Jurkat, Clone E6-1 (cell line): ENCODE results near the gene WSCD2.

Source experiments
- DNase-seq: peaks from one replicate; pipeline ENCODE4 v3.0.0-alpha.2; 2011; ENCODE audit warnings: low read depth, low spot score
- H3K4me3 ChIP-seq: 2 replicates; pipeline ENCODE4 v1.5.1; 2011; ENCODE audit warnings: mild to moderate bottlenecking, low read length, control low read depth, moderate library complexity

WSCD2 gene

DNA sequence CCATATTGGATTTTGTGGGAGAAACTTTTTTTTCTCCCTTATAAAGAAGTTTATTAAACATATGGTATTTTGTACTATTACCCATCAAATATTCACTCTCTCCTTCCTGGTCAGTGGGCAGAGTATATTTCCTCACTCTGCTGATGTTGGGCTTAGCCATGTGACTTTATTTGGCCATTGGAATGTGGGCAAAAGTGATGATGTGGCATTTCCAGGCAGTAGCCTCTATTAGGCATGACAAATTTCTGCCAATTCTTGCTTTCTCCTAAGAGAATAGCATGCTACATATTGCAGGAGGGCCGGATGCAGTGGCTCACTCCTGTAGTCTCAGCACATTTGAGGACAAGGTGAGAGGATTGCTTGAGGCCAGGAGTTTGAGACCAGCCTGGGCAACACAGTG, 24.4 kb upstream of the WSCD2 start:
- no peak for DNase-seq
- H3K4me3 ChIP-seq, result no peak overlapping the region

DNA sequence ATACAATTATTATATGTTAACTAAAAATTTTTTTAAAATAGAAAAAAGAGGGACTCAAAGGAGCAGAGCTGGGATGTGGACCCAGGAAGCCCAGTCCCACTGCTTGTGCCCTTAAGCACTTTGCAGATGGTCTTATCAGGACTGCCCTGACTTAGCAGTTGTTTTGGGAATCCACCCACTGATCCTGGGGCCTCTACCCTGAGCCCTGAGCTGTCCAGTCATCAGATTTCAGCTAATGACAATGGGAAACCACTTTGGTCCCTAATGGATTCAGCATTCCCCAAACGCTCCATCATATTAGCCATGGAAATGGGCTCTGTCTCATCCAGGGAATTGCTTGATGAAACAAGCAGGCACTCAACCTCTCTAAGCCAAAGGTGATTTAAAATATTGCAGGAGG, 22.5 kb upstream of the WSCD2 start:
- H3K4me3 ChIP-seq, result no peak overlapping the region
- DNase-seq, result no peak

DNA sequence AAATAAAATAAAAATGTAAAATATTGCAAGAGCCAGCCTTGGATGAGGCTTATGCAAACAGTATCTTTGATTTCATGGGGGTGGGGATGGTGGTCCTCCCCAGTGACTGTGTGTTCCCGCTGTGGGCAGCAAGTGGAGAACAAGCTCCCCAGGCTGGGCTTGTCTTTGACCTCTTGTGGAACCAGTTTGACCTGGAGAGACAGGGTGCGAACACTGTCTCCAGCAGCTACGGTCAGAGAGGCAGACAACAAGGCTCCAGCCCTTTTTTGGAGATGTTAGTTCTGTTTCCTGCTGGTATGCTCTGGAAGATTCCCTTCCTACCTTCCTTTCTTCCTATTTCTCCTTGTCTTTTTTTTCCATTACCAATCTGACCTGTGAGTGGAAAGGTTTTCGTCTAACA, 21.8 kb upstream of the WSCD2 start:
- DNase-seq, result no peak
- H3K4me3 ChIP-seq, result no peak overlapping the region

DNA sequence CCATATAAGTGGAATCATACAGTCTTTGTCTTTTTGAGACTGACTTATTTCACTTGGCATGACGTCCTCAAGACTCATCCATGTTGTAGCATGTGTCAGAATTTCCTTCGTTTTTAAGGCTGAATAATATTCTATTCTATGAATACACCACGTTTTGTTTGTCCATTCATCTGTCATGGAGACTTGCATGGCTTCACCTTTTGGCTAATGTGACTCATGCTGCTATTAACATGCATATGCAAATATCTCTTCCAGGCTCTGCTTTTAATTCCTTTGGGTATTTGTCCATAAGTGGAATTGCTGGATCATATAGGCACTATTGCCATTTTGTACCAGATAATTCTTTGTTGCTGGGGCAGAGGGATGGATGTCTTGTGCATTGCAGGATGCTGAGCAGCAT, 19.6 kb upstream of the WSCD2 start:
- DNase-seq, result no peak
- no peak overlapping the region for H3K4me3 ChIP-seq

DNA sequence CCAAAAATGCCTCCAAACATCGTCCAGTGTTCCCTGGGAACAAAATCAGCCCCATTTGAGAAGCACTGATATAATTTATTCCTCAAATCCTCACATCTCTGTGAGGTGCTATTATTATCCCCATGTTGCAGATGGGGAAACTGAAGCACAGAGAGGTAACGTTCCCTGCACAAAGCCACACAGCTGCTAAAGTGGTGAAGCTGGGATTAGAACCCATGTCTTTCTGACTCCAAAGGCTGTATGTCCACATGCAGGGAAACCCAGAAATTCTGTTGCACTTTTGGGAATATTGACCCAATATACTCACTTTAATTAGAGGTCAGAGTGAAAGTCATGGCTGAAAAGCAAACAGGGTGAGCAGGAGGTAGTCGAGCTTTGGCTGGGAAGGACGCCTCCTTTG, 19.1 kb upstream of the WSCD2 start:
- DNase-seq, result no peak
- no peak overlapping the region for H3K4me3 ChIP-seq

DNA sequence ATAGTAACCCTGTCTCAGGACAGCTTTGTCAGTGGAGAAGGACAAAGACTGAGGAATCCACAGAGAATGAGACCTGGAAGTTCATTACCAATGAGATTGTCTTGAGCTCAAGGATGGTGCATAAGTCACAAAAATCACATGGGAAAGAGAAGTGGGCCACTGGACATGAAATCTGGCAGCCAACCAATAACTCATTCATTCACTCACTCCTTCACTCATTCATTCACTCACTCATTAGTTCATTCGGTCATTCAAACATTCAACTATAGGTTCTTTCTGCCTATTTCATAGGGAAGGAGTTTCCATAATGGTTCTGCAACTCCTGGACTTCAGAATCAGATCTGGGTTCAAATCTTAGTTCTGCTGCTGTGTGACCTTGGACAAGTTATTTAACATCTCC, 18.2 kb upstream of the WSCD2 start:
- no peak overlapping the region for H3K4me3 ChIP-seq
- DNase-seq, result no peak

DNA sequence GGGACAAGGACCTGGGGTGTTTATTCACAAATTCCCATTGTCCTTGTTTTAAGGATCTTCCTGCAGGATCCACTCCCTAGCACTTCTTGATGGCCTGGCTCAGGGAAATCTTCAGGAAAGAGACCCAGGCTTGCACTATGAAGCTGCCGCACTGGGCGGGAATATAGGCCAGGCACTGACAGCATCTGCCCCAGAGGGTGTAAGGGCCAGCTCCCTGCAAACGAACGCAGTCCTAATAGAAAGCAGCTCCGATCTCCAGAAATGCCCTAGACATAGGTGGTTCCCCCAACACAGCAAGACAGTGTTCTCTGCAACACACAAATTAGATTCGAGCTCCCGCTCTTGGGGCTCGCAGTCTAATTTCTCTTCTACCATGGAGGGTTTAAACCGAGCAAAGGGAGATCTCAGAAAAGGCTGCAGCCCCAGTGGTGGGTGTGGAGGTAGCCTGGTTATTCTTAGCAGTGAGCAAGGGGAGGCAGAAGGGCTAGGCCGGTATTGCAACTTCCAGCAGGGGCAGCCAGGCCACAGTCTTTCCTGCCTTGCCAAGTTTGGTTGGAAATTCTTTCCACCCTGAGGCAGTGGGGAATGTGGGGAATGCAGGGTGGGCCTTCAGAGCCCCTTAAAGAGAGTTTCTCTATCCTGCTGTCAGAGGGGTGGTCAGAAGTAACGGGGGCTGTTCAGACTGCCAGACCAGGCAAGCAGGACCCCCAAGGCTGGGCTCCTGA, 16.1 kb upstream of the WSCD2 start:
- no peak for DNase-seq
- H3K4me3 ChIP-seq, result no peak overlapping the region

DNA sequence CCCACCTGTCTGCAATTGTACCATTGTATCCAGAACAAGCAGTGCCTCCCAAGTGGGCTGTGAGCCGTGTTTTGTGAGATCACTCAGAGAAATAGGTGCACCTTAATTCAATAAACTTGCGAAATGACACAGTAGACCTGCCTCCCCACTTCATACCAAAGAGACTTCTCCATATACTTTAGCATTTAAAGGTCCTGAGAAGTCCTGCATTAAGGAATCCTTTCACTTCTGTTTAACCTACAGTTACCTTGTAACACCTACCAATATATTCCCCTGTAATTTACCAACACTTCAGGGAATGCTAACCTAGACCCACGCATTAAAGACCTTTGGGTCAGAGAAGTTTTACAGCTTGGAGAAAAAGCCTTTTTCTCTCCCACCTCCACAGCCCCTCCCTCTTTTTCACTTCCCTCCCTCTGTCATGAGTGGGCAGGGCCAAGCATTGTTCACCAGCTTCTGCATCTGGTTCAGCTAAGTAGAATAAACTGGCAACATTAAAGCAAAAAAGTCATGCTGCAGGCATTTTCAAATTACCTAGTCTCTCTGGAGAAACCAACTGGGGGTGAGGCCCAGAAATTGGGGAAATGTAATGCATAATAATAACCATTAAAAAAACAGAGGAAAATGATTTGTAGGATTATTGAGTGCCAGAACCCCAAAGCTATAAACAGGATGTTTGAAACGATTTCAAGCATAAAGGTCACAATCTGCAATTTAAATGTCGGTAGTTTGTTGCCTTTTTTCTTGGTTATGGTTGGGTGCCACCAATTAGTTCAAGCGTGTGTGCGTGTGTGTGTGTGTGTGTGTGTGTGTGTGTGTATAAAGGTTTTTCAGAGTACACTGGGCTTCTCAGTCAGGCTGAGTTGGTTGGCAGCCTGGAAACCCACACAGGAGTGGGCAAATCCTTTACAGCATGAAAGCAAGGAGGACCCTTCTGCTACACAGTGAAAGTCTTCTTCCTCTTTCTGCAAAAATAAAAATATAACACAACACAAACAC, 13.7 kb upstream of the WSCD2 start:
- DNase-seq, result no peak
- H3K4me3 ChIP-seq, result no peak overlapping the region

DNA sequence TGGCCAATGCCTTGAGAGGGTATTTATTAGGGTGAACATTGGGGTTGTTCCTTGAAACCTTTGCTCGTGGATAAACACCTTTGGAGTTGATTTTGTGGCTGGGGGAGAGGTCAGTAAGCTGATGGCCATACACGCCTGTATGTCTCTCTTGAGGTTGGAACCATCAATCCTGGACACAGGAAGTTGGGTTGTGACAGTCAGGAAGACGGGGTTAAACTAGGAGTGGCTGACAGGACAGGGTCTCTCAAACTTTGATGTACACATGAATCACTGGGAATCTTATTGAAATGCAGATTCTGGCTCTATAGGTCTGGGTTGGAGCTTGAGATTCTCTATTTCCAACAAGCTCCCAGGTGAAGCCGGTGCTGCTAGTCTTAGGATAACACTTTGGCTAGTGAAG, 12.8 kb upstream of the WSCD2 start:
- no peak overlapping the region for H3K4me3 ChIP-seq
- no peak for DNase-seq

DNA sequence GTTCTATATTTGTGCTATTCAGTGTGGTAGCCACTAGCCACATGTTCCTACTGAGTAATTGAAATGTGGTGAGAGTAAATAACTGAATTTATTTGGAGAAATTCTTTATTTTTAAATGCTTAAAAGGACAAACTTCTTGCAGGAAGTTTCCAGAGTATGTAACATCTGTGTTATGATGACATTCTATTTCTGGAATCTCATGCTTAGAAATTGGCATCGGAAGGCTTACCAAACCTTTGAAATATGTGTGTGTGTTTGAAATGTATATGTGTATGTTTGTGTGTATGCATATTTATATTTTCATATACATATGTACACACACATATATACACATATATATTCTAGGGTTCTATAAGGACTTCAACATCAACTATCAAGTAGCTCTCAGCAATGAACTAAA, 12.4 kb upstream of the WSCD2 start:
- DNase-seq, result no peak
- H3K4me3 ChIP-seq, result no peak overlapping the region

DNA sequence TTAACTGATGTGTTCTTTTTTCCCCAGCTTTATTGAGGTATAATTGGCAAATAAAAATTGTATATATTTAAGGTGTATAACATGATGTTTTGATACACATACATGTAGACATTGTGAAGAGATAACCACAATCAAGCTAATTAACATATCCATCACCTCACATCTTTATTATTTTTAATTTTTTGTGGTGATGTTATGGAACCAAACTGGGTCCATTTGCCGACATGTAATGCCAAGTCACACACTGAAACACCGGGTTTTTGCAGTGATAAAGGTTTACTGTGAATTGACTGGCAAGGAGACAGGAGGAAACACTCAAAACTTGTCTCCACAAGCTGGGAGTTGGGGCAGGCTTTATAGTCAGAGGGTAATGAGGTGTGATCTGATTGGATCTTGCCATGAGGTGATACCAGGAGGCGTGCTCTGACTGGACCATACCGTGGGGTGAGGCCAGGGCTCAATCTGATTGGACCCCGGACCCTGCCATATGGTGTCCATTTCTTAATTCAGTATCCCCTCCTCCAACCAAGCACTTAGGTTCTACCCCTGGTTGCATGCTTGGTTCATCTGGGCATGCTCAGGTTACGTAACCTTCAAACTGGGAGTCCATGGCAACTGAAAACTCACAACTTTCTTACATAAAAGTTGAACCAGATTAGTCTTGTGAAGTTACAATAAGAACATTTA, 11.8 kb upstream of the WSCD2 start:
- H3K4me3 ChIP-seq, result no peak overlapping the region
- no peak for DNase-seq

DNA sequence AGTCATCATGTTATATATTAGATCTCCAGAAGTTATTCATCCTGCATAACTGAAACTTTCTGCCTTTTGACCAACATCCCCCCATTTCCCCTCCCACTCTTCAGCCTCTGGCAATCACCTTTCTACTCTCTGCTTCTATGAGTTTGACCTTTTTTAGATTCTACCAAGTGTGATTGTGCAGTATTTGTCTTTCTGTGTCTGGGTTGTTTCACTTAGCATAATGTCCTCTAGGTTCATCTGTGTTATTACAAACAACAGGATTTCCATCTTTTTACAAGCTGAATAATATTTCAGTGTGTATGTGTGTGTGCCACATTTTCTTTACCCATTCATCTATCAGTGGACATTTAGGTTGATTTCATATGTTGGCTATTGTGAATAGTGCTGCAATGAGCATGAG, 11.2 kb upstream of the WSCD2 start:
- DNase-seq, result no peak
- no peak overlapping the region for H3K4me3 ChIP-seq

DNA sequence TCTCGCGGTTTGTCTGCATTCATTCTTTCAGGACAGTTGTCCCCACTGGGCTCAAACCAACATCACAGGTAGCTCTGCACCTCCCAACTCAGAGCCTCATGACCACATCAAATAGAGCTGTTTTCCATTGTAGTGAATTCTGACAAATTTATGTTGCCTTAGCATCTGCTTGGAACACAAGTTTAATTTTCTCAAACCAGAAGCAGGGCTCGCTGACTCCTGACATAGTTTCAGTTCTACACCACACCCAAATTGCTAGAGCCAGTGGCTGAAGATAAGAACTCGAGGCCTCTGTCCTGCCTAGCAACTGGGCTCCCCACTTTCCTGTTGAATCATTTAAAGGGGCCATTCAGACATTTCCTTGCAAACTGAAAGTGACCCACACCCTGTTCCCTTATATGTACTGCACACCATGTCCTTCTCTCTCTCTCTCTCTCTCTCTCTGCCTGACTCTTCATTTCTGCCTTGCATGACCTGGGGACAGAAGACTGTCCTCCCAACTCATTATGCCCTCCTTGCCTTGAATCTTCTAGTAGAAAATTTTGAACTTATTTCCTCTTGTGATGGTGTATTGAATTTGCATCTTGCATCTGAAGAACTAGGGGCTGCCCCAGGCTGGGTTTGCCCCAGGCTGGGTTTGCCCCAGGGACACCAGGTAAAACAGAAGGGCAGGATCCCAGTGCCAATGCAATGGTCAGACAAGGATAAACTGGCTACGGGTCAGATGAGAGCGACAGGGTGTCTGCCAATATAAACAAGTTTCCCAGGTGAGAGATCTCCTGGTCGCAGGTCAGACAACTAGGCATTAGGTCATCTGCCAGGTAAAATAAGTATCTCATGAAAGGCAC, 9.7 kb upstream of the WSCD2 start:
- no peak overlapping the region for H3K4me3 ChIP-seq
- no peak for DNase-seq

DNA sequence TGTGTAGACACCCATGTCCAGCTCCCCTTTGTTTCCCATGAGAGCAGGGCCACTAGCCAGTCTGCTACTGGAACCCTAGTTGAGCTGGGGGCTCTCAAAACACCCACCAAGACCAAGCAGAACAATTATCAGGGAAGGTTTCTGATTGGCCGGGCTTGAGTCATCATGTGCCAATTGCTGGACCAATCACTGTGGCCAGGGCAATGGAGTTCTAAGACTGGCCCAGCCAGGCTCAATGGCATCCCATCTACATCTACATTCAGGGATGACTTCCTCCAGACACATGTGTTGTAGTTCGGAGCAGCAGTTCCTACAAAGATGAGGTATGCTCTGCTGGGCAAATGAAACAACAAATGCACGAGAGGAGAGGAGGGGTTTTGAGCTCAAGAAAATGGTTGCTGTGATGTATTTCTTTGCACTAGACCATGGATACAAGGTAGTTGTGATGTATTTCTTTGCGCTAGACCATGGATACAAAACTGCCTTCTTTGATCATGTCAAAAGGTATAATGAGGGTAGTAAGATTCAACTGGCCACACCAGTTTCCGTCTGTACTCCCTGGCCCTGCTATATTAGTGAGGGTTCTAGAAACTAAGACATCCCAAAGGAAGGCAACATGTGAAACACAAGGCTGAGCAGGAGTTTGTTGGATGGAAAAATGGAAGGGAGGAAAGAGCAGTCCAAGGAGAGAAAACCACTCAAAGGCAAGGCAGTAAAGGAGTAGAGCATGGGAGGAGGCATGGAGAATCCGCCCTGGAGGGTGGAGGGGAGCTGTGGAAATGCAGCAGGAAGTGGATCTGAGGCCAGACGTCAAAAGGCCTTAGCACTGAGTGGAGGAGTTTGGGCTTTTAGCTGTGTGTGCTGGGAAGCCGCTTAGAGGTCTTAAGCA, 8.9 kb upstream of the WSCD2 start:
- no peak for DNase-seq

DNA sequence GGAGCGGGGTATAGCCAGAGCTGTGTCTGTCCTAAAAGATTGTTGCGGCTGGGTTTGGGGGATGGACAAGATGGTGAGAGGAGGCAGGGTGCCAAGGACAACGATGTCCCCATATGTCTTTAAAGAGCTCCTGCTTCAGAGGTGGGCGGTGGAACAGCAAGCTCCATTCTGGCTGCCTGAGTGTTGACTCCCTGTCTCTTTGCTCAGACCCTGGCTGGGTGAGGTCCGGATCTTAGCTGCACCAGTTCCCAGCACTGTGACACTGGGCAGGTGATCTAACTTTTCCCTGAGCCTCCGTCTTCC, 8.3 kb upstream of the WSCD2 start:
- no peak overlapping the region for H3K4me3 ChIP-seq
- DNase-seq, result no peak

More for the DNA sequence above, 8.9 kb upstream of the WSCD2 start:
- no peak overlapping the region for H3K4me3 ChIP-seq

DNA sequence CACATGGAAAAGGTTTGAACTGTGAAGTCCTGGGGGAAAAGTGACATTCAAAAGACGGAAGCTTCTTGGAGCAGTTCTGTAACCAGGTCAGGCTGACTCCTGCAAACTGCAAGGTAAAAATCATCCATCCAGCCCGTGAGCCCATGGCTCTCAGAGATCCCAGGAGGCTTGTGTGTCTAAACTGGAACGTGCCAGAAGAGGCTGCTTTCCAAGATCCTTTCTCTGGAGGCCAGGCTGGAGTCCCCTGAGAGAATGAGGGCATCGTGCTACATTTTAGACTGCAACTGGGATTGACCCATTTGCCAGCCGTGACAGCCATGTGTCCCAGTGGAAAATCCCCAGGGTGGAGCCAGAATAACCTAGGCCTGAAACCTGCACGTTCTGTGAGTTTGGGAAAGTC, 7.8 kb upstream of the WSCD2 start:
- H3K4me3 ChIP-seq, result no peak overlapping the region
- DNase-seq, result no peak

DNA sequence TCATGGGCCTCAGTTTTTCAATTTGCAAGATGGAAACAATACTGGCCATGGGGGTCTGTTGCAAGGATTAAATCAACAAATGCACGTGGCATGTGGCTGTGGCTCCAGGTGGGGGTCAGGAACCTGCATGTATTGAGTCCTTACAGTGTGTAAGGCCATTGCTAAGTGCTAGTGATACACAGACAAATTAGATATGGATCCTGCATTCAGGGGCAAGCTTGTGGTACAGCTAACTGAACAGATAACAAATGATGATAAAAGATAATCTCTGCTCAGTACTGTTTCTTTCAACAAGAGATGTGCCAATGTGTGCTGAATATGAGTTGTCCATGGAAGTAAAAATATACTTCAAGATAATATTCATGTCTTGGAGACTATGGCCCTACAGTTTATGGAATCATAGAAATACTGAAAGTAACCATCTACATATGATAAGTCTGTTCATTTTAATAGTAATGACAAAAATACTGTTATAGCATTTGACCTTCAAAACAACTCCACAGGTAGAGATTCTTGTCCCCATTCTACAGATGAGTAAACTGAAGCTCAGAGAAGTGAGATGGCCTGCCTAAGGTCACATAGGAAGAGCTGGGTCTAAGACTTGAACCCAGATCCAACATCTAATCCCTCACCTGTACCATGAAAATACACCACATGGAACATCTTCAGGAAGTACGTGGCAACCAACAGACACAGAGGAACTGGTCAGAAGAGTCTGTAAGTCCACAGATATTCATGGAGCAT, 7.2 kb upstream of the WSCD2 start:
- no peak overlapping the region for H3K4me3 ChIP-seq
- no peak for DNase-seq

DNA sequence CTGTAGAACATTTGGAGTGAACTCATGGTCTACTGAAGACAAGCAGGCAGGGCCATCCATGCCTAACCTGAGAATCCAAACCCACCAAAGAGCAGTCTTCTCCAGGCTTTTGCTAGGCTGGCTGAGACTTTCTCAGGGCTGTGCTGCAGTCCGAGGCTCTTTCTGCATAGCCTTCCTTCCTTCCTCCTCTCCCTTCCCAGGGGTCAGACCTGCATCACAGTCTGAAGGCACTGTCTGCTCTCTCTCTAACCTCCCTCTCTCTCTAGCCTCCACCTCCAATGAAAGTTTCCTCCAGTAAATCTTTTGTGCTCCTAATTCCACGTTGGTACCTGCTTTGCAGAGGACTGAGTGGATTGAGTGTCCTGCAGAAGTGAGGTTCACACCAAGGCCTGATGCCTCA, 6.4 kb upstream of the WSCD2 start:
- DNase-seq, result no peak
- no peak overlapping the region for H3K4me3 ChIP-seq
